ENCODE data around the gene MATN1.

MATN1 gene

DNA sequence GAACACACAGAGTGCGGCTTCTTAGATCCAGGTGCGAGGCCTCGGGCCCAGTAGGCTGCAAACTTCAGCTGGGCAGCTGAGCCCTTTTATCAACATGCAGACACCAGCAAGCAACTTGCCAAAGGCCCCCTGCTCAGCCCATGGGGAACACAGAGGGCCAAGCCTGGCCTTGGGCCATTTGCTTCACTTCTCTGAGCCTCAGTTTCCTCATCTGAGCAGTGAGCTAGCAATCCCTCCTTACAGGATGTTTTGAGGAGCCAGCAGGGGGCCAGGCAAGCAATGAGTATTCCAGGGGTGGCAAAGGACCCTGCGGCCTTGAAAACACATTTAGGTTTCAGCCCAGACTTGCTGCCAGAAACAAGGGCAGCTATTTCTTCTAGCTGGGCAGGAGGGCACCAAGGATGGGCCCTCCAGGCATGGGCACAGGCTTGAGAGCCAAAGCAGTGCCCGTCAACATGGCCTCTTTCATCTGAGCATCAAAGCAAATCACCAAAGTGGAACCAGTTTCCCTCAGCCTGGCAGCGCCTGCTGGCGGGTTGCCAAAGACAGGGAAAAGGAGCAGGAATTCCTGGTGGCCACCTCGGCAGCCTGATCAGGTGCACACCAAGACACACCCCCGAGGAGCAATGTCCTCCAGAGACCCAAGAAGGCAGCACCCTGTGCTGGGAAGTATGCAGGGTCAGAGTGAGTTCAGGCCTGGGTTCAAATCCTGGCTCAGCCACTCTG lies 1.4 kb downstream of the MATN1 start:
- DNase-seq (ENCODE audit: low read depth), result no peak
- TF ChIP-seq, protein P1, sequence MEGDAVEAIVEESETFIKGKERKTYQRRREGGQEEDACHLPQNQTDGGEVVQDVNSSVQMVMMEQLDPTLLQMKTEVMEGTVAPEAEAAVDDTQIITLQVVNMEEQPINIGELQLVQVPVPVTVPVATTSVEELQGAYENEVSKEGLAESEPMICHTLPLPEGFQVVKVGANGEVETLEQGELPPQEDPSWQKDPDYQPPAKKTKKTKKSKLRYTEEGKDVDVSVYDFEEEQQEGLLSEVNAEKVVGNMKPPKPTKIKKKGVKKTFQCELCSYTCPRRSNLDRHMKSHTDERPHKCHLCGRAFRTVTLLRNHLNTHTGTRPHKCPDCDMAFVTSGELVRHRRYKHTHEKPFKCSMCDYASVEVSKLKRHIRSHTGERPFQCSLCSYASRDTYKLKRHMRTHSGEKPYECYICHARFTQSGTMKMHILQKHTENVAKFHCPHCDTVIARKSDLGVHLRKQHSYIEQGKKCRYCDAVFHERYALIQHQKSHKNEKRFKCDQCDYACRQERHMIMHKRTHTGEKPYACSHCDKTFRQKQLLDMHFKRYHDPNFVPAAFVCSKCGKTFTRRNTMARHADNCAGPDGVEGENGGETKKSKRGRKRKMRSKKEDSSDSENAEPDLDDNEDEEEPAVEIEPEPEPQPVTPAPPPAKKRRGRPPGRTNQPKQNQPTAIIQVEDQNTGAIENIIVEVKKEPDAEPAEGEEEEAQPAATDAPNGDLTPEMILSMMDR (conservative IDR thresholded peaks at IDR 0.05; ENCODE audit: control insufficient read depth, insufficient read depth, low read depth, low read length), result no peak

DNA sequence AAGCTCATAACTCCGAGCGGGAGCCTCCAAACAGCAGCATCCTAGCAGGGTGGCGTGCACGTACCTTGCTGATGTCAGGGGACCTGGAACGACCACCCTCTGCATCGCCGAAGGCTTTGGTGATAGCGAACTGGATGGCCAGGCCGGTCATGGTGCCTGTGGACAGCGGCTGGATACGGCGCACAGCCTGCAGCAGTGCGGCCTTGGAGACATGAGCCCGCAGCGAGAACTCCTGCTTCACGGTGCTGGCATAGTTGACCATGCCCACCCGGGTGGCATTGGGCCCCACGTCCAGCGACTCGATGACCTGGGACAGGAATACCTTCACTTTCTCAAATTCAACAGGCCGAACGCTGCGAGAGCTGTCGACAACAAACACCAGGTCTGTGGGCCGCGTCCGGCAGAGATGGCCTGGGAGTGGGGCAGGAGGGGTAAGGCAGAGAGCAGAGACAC lies 2.0 kb downstream of the MATN1 start:
- TF ChIP-seq, protein P1 (conservative IDR thresholded peaks at IDR 0.05; ENCODE audit: control insufficient read depth, insufficient read depth, low read depth, low read length), result no peak
- no peak for DNase-seq (ENCODE audit: low read depth)
- H3K4me3 ChIP-seq (ENCODE audit: control insufficient read depth, low read depth, low read length), result no peak overlapping the region

More for the DNA sequence above, 1.4 kb downstream of the MATN1 start:
- H3K4me3 ChIP-seq (ENCODE audit: control insufficient read depth, low read depth, low read length), result no peak overlapping the region

DNA sequence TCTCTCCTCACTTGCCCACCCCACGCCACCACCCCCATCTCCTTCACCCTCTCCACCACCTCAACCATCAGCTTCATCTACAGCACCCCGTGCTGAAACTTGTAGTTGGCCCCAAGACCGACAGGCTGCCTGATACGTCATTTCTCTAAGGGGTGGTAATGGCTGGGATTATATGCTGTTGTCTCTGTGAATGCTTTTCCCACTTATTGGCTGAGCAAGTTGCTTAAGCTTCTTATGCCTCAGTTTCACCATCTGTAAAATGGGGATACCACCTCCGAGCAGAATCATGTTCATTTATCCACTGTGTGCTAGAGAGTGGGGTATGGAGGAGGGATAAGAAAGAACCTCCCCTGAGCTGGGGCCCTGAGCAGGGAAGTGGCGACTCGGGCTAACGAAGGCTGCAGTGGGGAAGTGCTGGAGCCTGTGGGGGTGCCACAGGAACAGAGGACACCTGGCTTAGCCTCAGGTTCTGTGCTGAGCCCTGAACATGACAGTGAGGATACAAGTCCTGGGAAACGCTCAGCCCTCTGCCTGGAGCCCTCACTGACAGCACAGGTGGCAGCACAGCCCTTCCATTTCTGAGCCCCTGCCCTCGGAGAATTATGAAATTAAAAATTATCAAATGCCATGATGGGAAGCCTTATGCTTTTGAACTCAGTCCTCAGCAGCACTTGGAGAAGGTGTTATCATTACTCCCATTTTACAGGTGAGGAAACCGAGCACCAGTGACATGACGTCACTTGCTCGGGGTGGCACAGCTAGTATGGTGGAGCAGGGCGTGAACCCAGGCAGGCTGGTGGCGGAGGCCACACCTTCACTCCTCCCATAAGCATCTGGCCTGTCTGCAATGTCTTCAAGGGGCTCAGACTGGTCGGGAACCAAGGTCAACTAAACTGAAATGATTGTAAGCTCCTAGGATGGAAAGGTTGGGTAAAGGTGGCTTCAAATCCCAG lies 2.8 kb downstream of the MATN1 start:
- H3K4me3 ChIP-seq (ENCODE audit: control insufficient read depth, low read depth, low read length), result no peak overlapping the region
- TF ChIP-seq, protein P1 (conservative IDR thresholded peaks at IDR 0.05; ENCODE audit: control insufficient read depth, insufficient read depth, low read depth, low read length), result no peak
- no peak for DNase-seq (ENCODE audit: low read depth)

DNA sequence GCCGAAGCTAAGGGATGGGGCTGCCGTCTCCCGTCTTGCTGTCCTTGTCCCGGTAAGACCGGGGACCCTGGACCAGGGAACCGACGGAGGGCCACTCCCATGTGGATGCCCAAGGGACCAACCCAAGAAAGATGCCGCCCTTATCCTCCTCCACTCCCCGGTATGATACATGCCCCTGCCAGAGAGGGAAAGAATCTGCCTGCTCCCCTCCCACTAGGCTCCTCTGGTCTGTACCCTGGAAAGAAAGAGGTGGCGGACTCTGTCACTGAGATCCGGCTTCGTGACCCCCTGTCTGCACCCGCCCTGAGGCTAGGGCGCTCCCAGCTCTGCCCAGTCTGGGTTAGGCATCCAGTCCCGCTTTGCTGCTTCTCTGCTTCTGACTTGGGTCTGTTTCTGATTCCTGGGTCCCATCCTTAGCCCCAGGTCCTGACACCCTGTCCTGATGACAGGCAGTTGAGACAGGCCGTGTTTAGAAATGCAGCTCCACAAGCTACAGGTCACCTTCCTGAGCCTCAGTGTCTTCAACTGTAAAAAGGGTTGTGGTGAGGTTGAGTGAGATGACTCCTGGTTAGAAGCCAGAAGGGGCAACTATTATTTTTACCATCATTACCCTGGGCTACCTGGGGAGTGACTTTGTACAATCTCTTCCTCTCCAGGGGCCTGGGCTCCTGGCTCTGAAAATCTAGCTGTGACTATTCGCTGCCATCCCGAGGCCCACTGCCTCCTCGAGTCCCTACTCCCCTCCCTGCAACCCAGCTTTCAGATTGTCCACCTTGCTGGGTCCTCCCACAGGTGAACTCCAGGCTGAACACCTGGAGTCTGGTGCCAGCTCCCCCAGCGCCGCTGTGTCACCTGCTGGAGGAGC lies 3.7 kb downstream of the MATN1 start:
- TF ChIP-seq, protein P1 (conservative IDR thresholded peaks at IDR 0.05; ENCODE audit: control insufficient read depth, insufficient read depth, low read depth, low read length), result no peak
- peak; percentile 49 for DNase-seq (ENCODE audit: low read depth)
- no peak overlapping the region for H3K4me3 ChIP-seq (ENCODE audit: control insufficient read depth, low read depth, low read length)

DNA sequence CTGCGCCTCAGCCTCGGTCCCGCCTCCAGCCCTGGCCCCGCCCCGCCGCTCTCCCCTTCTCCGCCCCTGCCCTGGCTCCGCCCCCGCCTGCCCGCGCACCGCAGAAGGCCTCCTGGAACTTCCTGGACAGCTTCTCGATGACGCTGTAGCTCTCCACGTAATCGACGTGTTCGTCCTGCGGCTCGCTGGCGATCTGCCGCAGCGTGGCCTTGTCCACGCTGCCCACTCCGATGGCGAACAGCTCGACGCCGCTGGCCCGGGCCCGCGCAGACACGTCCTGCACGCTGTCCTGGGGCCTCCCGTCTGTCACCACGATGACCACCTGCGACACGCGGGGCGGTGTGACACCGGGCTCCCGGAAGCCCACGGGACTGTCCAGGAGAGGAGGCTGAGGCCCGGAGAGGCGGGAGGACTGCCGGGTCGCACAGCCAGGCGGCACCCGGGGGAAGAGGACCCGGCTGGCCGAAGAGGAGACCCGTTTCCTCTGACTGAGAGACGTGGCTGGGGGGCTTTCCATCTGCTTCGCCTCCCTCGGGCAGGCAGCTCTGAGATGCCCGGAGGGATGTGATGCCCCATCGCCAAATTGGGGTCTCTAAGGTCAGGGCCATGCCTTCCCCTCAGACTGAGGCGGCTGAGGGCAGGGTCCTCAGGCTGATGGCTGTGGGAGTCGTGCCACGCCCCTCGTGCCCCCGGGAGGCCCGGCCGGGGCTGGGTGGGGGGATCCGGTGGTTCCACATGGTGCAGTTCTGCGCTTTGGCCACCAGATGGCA lies 4.6 kb downstream of the MATN1 start:
- DNase-seq (ENCODE audit: low read depth), result peak; percentile 97
- H3K4me3 ChIP-seq (ENCODE audit: control insufficient read depth, low read depth, low read length), result peak overlapping the region; percentile 48
- TF ChIP-seq, protein P1 (conservative IDR thresholded peaks at IDR 0.05; ENCODE audit: control insufficient read depth, insufficient read depth, low read depth, low read length), result peak; percentile 72

Measured in fibroblast of mammary gland (primary cell).